ENCODE data around the gene CHRNA4.
"Not testable (repeated sequence)": the region's sequence is repeated elsewhere in the genome, so short reads cannot be mapped to it uniquely, and the experiment has no call there.

CHRNA4 gene

GRCh38 chr20:63347950-63348827, 13.0 kb downstream of the CHRNA4 start:
- DNase-seq, result no peak

- no peak for DNase-seq
Measured at GRCh38 chr20:63347081-63347741, 13.9 kb downstream of the CHRNA4 start.

- DNase-seq, result no peak
Measured at GRCh38 chr20:63346131-63347080, 14.7 kb downstream of the CHRNA4 start.

- no peak for DNase-seq
Measured at GRCh38 chr20:63345328-63346100, 15.6 kb downstream of the CHRNA4 start.

- no peak for DNase-seq
Measured at GRCh38 chr20:63344616-63345327, 16.4 kb downstream of the CHRNA4 start.

GRCh38 chr20:63343460-63344445, 17.4 kb downstream of the CHRNA4 start:
- DNase-seq, result no peak

GRCh38 chr20:63342561-63343459, 18.3 kb downstream of the CHRNA4 start:
- DNase-seq, result no peak

GRCh38 chr20:63340158-63340688, 20.9 kb downstream of the CHRNA4 start:
- not testable (repeated sequence) for DNase-seq

GRCh38 chr20:63339154-63340094, 21.7 kb downstream of the CHRNA4 start:
- not testable (repeated sequence) for DNase-seq

- DNase-seq, result no peak
Measured at GRCh38 chr20:63337786-63338420, 23.2 kb downstream of the CHRNA4 start.

- DNase-seq, result no peak
Measured at GRCh38 chr20:63336232-63336752, 24.9 kb downstream of the CHRNA4 start.

- no peak for DNase-seq
Measured at GRCh38 chr20:63335711-63336110, 25.4 kb downstream of the CHRNA4 start.

- DNase-seq, result not testable (repeated sequence)
Measured at GRCh38 chr20:63335060-63335459, 26.1 kb downstream of the CHRNA4 start.

GRCh38 chr20:63334356-63334755, 26.8 kb downstream of the CHRNA4 start:
- no peak for DNase-seq

GRCh38 chr20:63333241-63333836, 27.8 kb downstream of the CHRNA4 start:
- DNase-seq, result no peak

GRCh38 chr20:63332488-63333240, 28.5 kb downstream of the CHRNA4 start:
- no peak for DNase-seq
